HCT116 (cell line): ENCODE data around the gene ACBD7. TPM values are rescaled to one million over a fixed set of nuclear protein-coding genes. Genes with fewer than 3 reads are reported as not detected.

Source experiments
- ATAC-seq: fragments of 200-7000 bp; cut with Tn5 transposase; 2 replicates; pipeline ENCODE4 v1.9.1; 2020; ENCODE audit warnings: mild to moderate bottlenecking, moderate library complexity
- BruUV-seq: library from RNA; stranded (reverse); fragments of 400-500 nt; replicated peaks from 2 replicates; lab custom pipeline; 2021; lab: Mats Ljungman, UMichigan
- CTCF ChIA-PET: fragments of 300-600 bp; sonication (Branson Sonifier 250); formaldehyde crosslinking; loops from one replicate; lab custom pipeline; 2021; ENCODE audit warnings: antibody characterized with exemption; lab: Charles Lee
- POLR2A ChIA-PET: fragments of 300-600, 350-600 bp; sonication (Branson Sonifier 250); formaldehyde crosslinking; loops from one replicate; lab custom pipeline; 2021; ENCODE audit warnings: antibody characterized with exemption; lab: Charles Lee
- RAD21 ChIA-PET, 2 experiments: fragments of 300-600 bp; sonication (Branson Sonifier 250); formaldehyde crosslinking; loops; one replicate each; lab custom pipeline; 2023; ENCODE audit warnings: low total read pairs in 2 of 2; ENCODE audit not compliant: uncharacterized antibody in 2 of 2, unreplicated experiment in 2 of 2, low non-redundant PET in 1 of 2; lab: Charles Lee
- DNase-seq: peaks from one replicate; pipeline ENCODE4 v3.0.0-alpha.2; 2010; ENCODE audit warnings: low read depth, low spot score
- H2AFZ ChIP-seq: fragments of 200-600 bp; shearing (Covaris generic), sonication (generic); 2 replicates; pipeline ENCODE4 v1.6.1; 2017; ENCODE audit warnings: low read depth, mixed run types, mixed read lengths, antibody characterized with exemption, low read length; ENCODE audit not compliant: poor library complexity, severe bottlenecking
- H3K27ac ChIP-seq: 2 replicates; pipeline ENCODE4 v1.5.1; 2012; ENCODE audit warnings: low read depth, low read length
- H3K27me3 ChIP-seq: fragments of 200-600 bp; sonication (generic); 2 replicates; pipeline ENCODE4 v1.6.1; 2016; ENCODE audit warnings: mixed run types, low read length, mixed read lengths; ENCODE audit not compliant: insufficient read depth
- H3K36me3 ChIP-seq, 2 experiments: fragments of 200-500 bp in 1 of 2; fragments of 200-600 bp in 1 of 2; sonication (Bioruptor generic) in 1 of 2; sonication (generic) in 1 of 2; 2 replicates each; pipeline versions ENCODE4 v1.5.1 to v1.6.1; 2014 to 2016; ENCODE audit warnings: low read length in 2 of 2, inconsistent platforms in 1 of 2, mixed read lengths in 1 of 2, mixed run types in 1 of 2; ENCODE audit not compliant: insufficient read depth in 2 of 2, control insufficient read depth in 1 of 2
- H3K4me1 ChIP-seq, 2 experiments: fragments of 200-600 bp in 1 of 2; sonication (generic) in 1 of 2; 2 replicates each; pipeline versions ENCODE4 v1.5.1 to v1.6.1; 2012 to 2017; ENCODE audit warnings: low read length in 2 of 2, inconsistent platforms in 1 of 2, mild to moderate bottlenecking in 1 of 2, mixed read lengths in 1 of 2, mixed run types in 1 of 2, moderate library complexity in 1 of 2; ENCODE audit not compliant: insufficient read depth in 2 of 2, control insufficient read depth in 1 of 2
- H3K4me2 ChIP-seq: fragments of 200-600 bp; sonication (generic); 2 replicates; pipeline ENCODE4 v1.6.1; 2017; ENCODE audit warnings: mixed run types, low read length, mixed read lengths
- H3K4me3 ChIP-seq, 2 experiments: fragments of 200-600 bp in 1 of 2; sonication (generic) in 1 of 2; replicated peaks in 1 of 2; 2 replicates each; pipeline ENCODE4 v1.5.1; 2011 to 2016; ENCODE audit warnings: low read length in 2 of 2, control low read depth in 1 of 2, low read depth in 1 of 2, mild to moderate bottlenecking in 1 of 2, mixed read lengths in 1 of 2, mixed run types in 1 of 2
- H3K79me2 ChIP-seq: fragments of 200-600 bp; sonication (generic); 2 replicates; pipeline ENCODE4 v1.6.1; 2017; ENCODE audit warnings: mild to moderate bottlenecking, mixed run types, low read length, moderate library complexity, mixed read lengths; ENCODE audit not compliant: insufficient read depth
- H3K9ac ChIP-seq: fragments of 200-600 bp; sonication (generic); 2 replicates; pipeline ENCODE4 v1.6.1; 2016; ENCODE audit warnings: low read length, mixed read lengths
- H3K9me2 ChIP-seq: fragments of 200-600 bp; sonication (generic), shearing (Covaris generic); 2 replicates; pipeline ENCODE4 v1.6.1; 2017; ENCODE audit warnings: mixed run types, mild to moderate bottlenecking, moderate library complexity; ENCODE audit not compliant: insufficient read depth
- H3K9me3 ChIP-seq, 2 experiments: fragments of 200-500 bp in 1 of 2; fragments of 200-600 bp in 1 of 2; sonication (Bioruptor generic) in 1 of 2; sonication (generic) in 1 of 2; 2 replicates each; pipeline ENCODE4 v1.6.1; 2014 to 2017; ENCODE audit warnings: low read length in 2 of 2, mixed read lengths in 2 of 2, inconsistent platforms in 1 of 2, low read depth in 1 of 2, mild to moderate bottlenecking in 1 of 2, mixed run types in 1 of 2, moderate library complexity in 1 of 2; ENCODE audit not compliant: control insufficient read depth in 1 of 2, insufficient read depth in 1 of 2
- H4K20me1 ChIP-seq: fragments of 200-600 bp; sonication (generic), shearing (Covaris generic); 2 replicates; pipeline ENCODE4 v1.6.1; 2017; ENCODE audit warnings: mixed run types, mild to moderate bottlenecking, moderate library complexity; ENCODE audit not compliant: insufficient read depth
- ATF3 ChIP-seq: IDR thresholded peaks from 2 replicates; pipeline ENCODE4 v1.6.1; 2012
- CEBPB ChIP-seq: IDR thresholded peaks from 2 replicates; pipeline ENCODE4 v1.6.1; 2012; ENCODE audit warnings: low read depth
- EGR1 ChIP-seq: IDR thresholded peaks from 2 replicates; pipeline ENCODE4 v1.6.1; 2012; ENCODE audit warnings: low read depth
- EZH2 ChIP-seq: fragments of 200-600 bp; sonication (generic); IDR thresholded peaks from 2 replicates; pipeline ENCODE4 v1.6.1; 2017; ENCODE audit warnings: antibody characterized with exemption, mixed run types
- EZH2phosphoT487 ChIP-seq: fragments of 200-600 bp; IDR thresholded peaks from 2 replicates; pipeline ENCODE4 v1.6.1; 2018; ENCODE audit warnings: antibody characterized with exemption, borderline replicate concordance
- MAX ChIP-seq: IDR thresholded peaks from 2 replicates; pipeline ENCODE4 v1.6.1; 2012
- POLR2AphosphoS5 ChIP-seq: IDR thresholded peaks from 2 replicates; pipeline ENCODE4 v1.6.1; 2011; ENCODE audit warnings: mild to moderate bottlenecking, low read depth, low read length, moderate library complexity
- REST ChIP-seq: IDR thresholded peaks from 2 replicates; pipeline ENCODE4 v1.6.1; 2012; ENCODE audit warnings: low read depth
- YY1 ChIP-seq: IDR thresholded peaks from 2 replicates; pipeline ENCODE4 v1.6.1; 2011; ENCODE audit warnings: low read length, low read depth, moderate library complexity, mild to moderate bottlenecking; ENCODE audit not compliant: insufficient replicate concordance; ENCODE audit errors: extremely low read depth
- intact Hi-C: fragments of 100-400 bp; cut with micrococcal nuclease; formaldehyde crosslinking; loops from 2 replicates; pipeline ENCODE4 v1.10.0; 2022
- total RNA-seq: library from RNA; stranded (reverse); gene quantifications from one replicate; pipeline ENCODE4 v1.2.1, GENCODE V29; 2021; ENCODE audit not compliant: unreplicated experiment

Gene ACBD7
- total RNA-seq, 1 experiment from 2014 or later = 3.3 TPM

GRCh38 chr10:15067154-15067553, 21.4 kb downstream of the ACBD7 start:
- Histone ChIP-seq H3K36me3 (no peaks in the 10 kb centered on the region), H3K27me3 (no peaks in the 10 kb centered on the region), H3K27ac (no peak overlapping the region), H3K79me2 (no peaks in the 10 kb centered on the region), H3K4me2 (no peak overlapping the region), H3K9ac (no peak overlapping the region), H4K20me1 (no peaks in the 10 kb centered on the region), H3K4me1 (no peaks in the 10 kb centered on the region), H3K9me3 (no peaks in the 10 kb centered on the region), H3K9me2 (no peaks in the 10 kb centered on the region), H2AFZ (no peak overlapping the region), H3K4me3 (no peak overlapping the region)
- POLR2A ChIA-PET = no interaction called here
- no peak for DNase-seq
- RAD21 ChIA-PET = no interaction called here
- no peak for ATAC-seq
- no peak for TF ChIP-seq CEBPB
- TF ChIP-seq EZH2 = no peak
- no peak for TF ChIP-seq ATF3
- TF ChIP-seq POLR2AphosphoS5 = no peak
- TF ChIP-seq YY1 = no peak
- TF ChIP-seq EGR1 = no peak
- TF ChIP-seq EZH2phosphoT487 = no peak
- no peak for TF ChIP-seq MAX
- TF ChIP-seq REST = no peak
- intact Hi-C loops = no loop called here
- CTCF ChIA-PET = no interaction called here
- BruUV-seq = no TSS peak
